ENCODE data around the gene HLA-DOB. TPM values are rescaled to one million over a fixed set of nuclear protein-coding genes. Genes with fewer than 3 reads are reported as not detected.

Gene HLA-DOB
- total and polyA plus RNA-seq, 4 donors = 0.26 to 2.8 (median 0.62) TPM; not detected in 1

DNA sequence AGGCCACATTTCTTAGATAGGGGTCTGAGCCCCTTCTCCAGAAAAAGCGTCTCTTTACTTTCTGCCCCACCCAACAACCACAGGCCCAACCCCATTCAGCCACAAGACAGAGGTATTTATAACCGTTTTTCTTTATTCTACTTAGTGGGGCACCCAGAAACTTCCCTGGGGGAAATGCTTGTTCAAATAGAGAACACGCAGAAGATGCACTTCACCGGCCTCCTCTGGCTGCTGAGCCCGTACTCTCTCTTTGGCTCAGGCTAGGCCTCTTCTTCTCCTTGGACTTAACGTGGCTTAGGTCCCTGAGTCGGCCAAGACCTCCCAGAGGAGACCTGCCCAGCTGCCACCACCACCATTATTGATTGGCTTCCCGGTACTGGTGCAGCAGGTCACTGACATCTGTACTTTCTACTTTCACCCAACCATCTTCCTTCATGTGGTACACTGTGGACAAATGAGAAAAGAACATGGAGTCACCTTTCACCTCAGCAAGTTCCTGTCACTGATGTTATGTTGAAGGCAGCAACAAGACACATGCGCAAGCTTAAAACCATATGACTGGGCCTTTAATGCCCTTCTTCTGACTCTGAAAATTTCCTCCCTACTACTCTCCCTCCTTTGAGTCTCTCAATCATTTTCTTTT, 23.9 kb upstream of the HLA-DOB start:
- no peaks in the 10 kb centered on the region for H3K36me3 ChIP-seq (ENCODE audit: control insufficient read depth in 1 of 2, insufficient read depth in 2 of 2, low read length in 1 of 2)
- ATAC-seq (ENCODE audit: low FRiP score) (no peak), DNase-seq (no peak)
- H3K9me3 ChIP-seq (ENCODE audit: control insufficient read depth, low read length) = no peaks in the 10 kb centered on the region
- intact Hi-C loops (cut with DNase I) = loop anchor here in 1 of 2 donors (5.0 kb wide), 1 partner anchor 132 kb away; no protein-coding TSS in a partner anchor
- H3K4me3 ChIP-seq (ENCODE audit: low read length in 2 of 2) = no peak overlapping the region
- H3K27ac ChIP-seq (ENCODE audit: low read depth in 1 of 2, low read length in 2 of 2) = no peak overlapping the region
- no peaks in the 10 kb centered on the region for H3K27me3 ChIP-seq (ENCODE audit: control insufficient read depth in 1 of 2, insufficient read depth in 2 of 2, low read length in 1 of 2)
- H3K4me1 ChIP-seq (ENCODE audit: control insufficient read depth in 1 of 2, insufficient read depth in 2 of 2, low read length in 2 of 2) = no peaks in the 10 kb centered on the region
- 93 to 94% methylated on average over 9 of the region's 9 CpGs for WGBS, 2 donors

DNA sequence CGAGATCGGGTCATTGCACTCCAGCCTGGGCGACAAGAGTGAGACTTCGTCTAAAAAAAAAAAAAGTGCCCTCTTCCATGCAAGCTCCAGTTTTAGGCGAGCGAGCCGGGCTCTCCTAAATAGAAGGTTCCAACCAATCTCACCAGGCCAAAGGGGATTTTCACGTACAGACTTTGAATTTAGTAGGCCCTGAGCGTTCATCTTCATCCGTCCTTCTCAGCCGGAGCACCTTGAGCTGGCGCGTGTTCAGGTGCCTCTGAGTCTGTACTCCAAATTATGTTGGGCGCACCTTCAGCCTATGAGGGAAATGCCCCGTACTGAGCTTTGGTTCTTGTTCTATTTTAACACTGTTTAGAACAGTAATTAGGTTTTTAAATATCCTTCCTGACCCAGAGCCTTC, 22.6 kb upstream of the HLA-DOB start:
- DNase-seq (no peak), ATAC-seq (ENCODE audit: low FRiP score) (no peak)
- Histone ChIP-seq H3K4me1 (ENCODE audit: control insufficient read depth in 1 of 2, insufficient read depth in 2 of 2, low read length in 2 of 2) (no peaks in the 10 kb centered on the region), H3K9me3 (ENCODE audit: control insufficient read depth, low read length) (no peaks in the 10 kb centered on the region), H3K27me3 (ENCODE audit: control insufficient read depth in 1 of 2, insufficient read depth in 2 of 2, low read length in 1 of 2) (no peaks in the 10 kb centered on the region), H3K36me3 (ENCODE audit: control insufficient read depth in 1 of 2, insufficient read depth in 2 of 2, low read length in 1 of 2) (no peaks in the 10 kb centered on the region), H3K27ac (ENCODE audit: low read depth in 1 of 2, low read length in 2 of 2) (no peak overlapping the region), H3K4me3 (ENCODE audit: low read length in 2 of 2) (no peak overlapping the region)
- 87 to 89% methylated on average over 15 of the region's 15 CpGs for WGBS, 2 donors
- intact Hi-C loops (cut with DNase I) = loop anchor here (1.0 to 2.0 kb wide), 2 partner anchors 15 kb away; partner anchors contain the start of gene PSMB9 (in 2 of the 2)

DNA sequence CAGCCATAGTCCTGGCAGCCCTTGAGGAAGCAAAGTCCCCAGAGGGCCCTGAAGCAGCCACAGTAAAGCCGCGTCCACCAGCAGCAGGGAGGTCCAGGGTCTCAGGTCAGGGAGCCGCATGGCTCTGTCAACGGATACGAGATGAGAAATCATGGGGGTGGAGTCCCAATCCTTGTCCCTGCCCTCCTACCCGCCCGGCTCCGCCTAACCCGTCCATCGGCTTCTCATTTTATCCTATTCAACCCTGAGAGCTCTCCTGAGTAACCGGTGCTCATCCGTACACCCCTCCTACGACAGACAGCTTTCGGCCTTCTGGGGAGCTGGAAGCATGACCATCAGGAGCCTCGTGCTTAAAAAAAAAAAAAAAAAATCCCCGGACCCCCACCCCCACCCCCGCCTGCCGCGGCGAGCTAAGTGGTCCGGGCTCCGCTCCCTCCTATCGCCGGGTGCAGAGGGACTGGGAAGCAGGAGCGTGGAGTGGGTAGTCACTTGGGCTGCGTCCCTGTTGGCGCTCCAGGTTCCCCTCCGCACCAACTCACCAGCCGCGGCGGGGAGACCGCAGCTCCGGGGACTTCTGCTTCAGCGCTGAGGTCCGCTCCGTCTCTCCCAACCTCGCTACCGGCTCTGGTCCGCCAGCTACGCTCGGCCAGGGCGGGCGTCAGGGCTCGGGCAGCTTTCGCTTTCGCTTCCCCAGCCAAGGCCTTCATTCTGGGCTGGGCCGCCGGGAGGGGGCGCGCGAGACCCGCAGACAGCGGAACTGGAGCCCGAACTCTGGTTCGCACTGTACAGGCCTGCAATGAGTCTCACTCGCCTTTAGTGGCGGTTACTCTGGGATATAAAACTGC, 21.5 kb upstream of the HLA-DOB start, which contains the start of gene TAP2:
Gene TAP2, minus strand, starts transcription at position 626 of the 845 bp plus-strand sequence. Its CDS starts 506 bp downstream, at position 120.
- peak; percentile 98 to 99 for DNase-seq
- 0% methylated on average over 54 to 57 of the region's 57 CpGs for whole genome bisulfite sequencing, 2 donors
- intact Hi-C loops (cut with DNase I) = loop anchor here (1.0 to 2.0 kb wide), 2 partner anchors 16 to 30 kb away; partner anchors contain the start of gene PSMB9 (in 1 of the 2)
- Histone ChIP-seq H3K27me3 (ENCODE audit: control insufficient read depth in 1 of 2, insufficient read depth in 2 of 2, low read length in 1 of 2) (no peaks in the 10 kb centered on the region), H3K36me3 (ENCODE audit: control insufficient read depth in 1 of 2, insufficient read depth in 2 of 2, low read length in 1 of 2) (no peaks in the 10 kb centered on the region), H3K4me3 (ENCODE audit: low read length in 2 of 2) (peak within 1 kb of the TSS; percentile 52 to 83), H3K27ac (ENCODE audit: low read depth in 1 of 2, low read length in 2 of 2) (peak within 1 kb of the TSS in 1 of 2 donors; percentile 58), H3K4me1 (ENCODE audit: control insufficient read depth in 1 of 2, insufficient read depth in 2 of 2, low read length in 2 of 2) (no peaks in the 10 kb centered on the region), H3K9me3 (ENCODE audit: control insufficient read depth, low read length) (no peaks in the 10 kb centered on the region)
- peak; percentile 98 for ATAC-seq (ENCODE audit: low FRiP score)

DNA sequence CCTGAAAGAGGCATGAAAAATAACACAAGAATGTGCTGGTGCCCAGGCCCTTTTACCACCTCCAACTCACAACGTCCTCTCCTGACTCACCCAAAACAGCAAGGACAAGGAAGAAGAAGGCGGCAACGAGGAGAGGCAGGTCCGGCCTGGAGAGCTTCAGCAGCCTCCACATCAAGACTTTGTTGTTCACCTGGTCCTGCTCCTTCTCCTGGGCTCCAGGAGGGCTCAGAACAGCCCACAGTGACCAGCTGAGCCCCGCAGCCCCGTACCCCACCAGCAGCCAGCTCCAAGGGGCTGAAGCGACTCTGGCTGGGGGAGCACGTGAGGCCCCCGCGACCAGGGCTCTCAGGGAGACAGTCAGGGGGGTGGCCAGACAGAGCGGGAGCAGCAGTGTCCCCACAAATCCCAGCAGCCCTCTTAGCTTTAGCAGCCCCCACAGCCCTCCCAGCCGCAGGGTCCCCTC, 20.9 kb upstream of the HLA-DOB start:
- 23 to 31% methylated on average over 11 to 12 of the region's 12 CpGs for WGBS, 2 donors
- ATAC-seq (ENCODE audit: low FRiP score) (no peak), DNase-seq (no peak)
- peak overlapping the region; percentile 52 to 83 for H3K4me3 ChIP-seq (ENCODE audit: low read length in 2 of 2)
- no peaks in the 10 kb centered on the region for H3K9me3 ChIP-seq (ENCODE audit: control insufficient read depth, low read length)
- intact Hi-C loops (cut with DNase I) = loop anchor here (1.0 to 2.0 kb wide), 2 partner anchors 17 to 31 kb away; partner anchors contain the start of gene PSMB9 (in 1 of the 2)
- H3K4me1 ChIP-seq (ENCODE audit: control insufficient read depth in 1 of 2, insufficient read depth in 2 of 2, low read length in 2 of 2) = no peaks in the 10 kb centered on the region
- H3K27me3 ChIP-seq (ENCODE audit: control insufficient read depth in 1 of 2, insufficient read depth in 2 of 2, low read length in 1 of 2) = no peaks in the 10 kb centered on the region
- no peaks in the 10 kb centered on the region for H3K36me3 ChIP-seq (ENCODE audit: control insufficient read depth in 1 of 2, insufficient read depth in 2 of 2, low read length in 1 of 2)
- peak overlapping the region in 1 of 2 donors; percentile 58 for H3K27ac ChIP-seq (ENCODE audit: low read depth in 1 of 2, low read length in 2 of 2)

DNA sequence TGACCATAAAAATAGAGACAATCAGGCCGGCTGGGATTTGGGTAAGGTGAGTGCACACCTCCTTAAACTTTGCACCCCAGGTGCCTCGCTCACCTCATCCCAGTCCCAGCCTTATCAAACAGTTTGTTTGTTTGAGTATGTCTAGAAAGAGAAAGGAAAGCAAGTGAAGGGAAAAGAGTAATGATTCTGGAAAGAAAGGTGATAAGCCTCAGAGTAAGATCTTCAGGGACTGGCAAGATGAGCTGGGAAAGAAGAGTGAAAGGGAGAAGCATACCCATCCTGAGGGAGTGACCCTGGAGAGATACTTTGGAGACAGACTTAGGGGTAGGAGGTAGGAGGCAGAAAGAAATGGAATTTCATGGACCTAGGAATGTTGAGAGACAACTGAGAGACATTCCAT, 20.1 kb upstream of the HLA-DOB start:
- no peaks in the 10 kb centered on the region for H3K4me1 ChIP-seq (ENCODE audit: control insufficient read depth in 1 of 2, insufficient read depth in 2 of 2, low read length in 2 of 2)
- no peaks in the 10 kb centered on the region for H3K27me3 ChIP-seq (ENCODE audit: control insufficient read depth in 1 of 2, insufficient read depth in 2 of 2, low read length in 1 of 2)
- no peaks in the 10 kb centered on the region for H3K9me3 ChIP-seq (ENCODE audit: control insufficient read depth, low read length)
- H3K36me3 ChIP-seq (ENCODE audit: control insufficient read depth in 1 of 2, insufficient read depth in 2 of 2, low read length in 1 of 2) = no peaks in the 10 kb centered on the region
- 97 to 98% methylated on average over 2 of the region's 2 CpGs for WGBS, 2 donors
- intact Hi-C loops (cut with DNase I) = no loop called here
- H3K27ac ChIP-seq (ENCODE audit: low read depth in 1 of 2, low read length in 2 of 2) = no peak overlapping the region
- no peak overlapping the region for H3K4me3 ChIP-seq (ENCODE audit: low read length in 2 of 2)
- DNase-seq (no peak), ATAC-seq (ENCODE audit: low FRiP score) (no peak)

DNA sequence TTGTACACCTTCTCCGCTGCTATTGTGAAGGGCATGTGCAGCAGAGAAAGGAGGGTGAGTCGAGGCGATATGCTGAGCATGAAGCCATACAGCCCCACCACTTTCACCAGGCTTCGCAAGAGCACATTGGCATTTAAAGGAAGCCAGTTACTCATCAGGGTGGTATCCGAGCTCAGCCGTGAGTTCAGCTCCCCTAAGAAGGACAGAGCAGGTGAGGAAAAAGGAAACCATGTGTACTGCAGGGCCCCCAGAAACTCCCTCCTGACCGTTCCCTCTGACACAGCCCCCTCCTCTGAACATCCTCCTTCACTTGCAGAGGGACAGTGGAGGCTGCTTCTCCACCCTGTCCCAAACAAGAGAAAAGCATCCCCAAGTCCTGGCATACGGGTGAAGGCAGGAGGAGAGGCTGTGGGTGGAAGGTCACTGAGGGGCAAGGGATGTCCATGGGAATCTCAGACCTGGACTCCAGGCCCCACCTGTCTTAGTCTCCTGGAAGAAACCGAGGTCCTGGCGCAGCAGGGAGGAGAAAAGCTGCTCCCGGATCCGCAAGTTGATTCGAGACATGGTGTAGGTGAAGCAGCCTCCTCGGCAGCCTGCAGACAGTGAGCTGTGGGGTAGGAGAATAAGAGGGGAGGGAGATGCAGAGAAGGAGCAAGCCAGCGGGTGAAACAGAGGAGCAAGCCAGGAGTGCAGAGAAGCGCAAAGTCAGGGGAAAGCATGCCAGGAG, 18.5 kb upstream of the HLA-DOB start:
- no peaks in the 10 kb centered on the region for H3K27me3 ChIP-seq (ENCODE audit: control insufficient read depth in 1 of 2, insufficient read depth in 2 of 2, low read length in 1 of 2)
- no peak overlapping the region for H3K4me3 ChIP-seq (ENCODE audit: low read length in 2 of 2)
- DNase-seq = no peak
- no peaks in the 10 kb centered on the region for H3K9me3 ChIP-seq (ENCODE audit: control insufficient read depth, low read length)
- intact Hi-C loops (cut with DNase I) = no loop called here
- ATAC-seq (ENCODE audit: low FRiP score) = no peak
- 91 to 95% methylated on average over 16 of the region's 16 CpGs for WGBS, 2 donors
- H3K27ac ChIP-seq (ENCODE audit: low read depth in 1 of 2, low read length in 2 of 2) = no peak overlapping the region
- H3K36me3 ChIP-seq (ENCODE audit: control insufficient read depth in 1 of 2, insufficient read depth in 2 of 2, low read length in 1 of 2) = no peaks in the 10 kb centered on the region
- no peaks in the 10 kb centered on the region for H3K4me1 ChIP-seq (ENCODE audit: control insufficient read depth in 1 of 2, insufficient read depth in 2 of 2, low read length in 2 of 2)

DNA sequence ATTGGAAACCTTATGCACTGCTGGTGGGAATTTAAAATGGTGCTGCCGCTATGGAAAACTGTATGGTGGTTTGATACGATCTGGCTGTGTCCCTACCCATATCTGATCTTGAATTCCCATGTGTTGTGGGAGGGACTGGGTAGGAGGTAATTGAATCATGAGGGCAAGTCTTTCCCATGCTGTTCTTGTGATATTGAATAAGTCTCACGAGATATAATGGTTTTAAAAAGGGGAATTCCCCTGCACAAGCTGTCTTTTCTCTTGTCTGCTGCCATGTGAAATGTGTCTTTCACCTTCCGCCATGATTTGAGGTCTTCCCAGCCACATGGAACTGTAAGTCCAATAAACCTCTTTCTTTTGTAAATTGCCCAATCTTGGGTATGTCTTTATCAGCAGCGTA, 16.9 kb upstream of the HLA-DOB start:
- Histone ChIP-seq H3K36me3 (ENCODE audit: control insufficient read depth in 1 of 2, insufficient read depth in 2 of 2, low read length in 1 of 2) (peaks cover 0 to 1% of the 10 kb centered on the region in 2 donors), H3K9me3 (ENCODE audit: control insufficient read depth, low read length) (no peaks in the 10 kb centered on the region), H3K27ac (ENCODE audit: low read depth in 1 of 2, low read length in 2 of 2) (no peak overlapping the region), H3K27me3 (ENCODE audit: control insufficient read depth in 1 of 2, insufficient read depth in 2 of 2, low read length in 1 of 2) (no peaks in the 10 kb centered on the region), H3K4me1 (ENCODE audit: control insufficient read depth in 1 of 2, insufficient read depth in 2 of 2, low read length in 2 of 2) (no peaks in the 10 kb centered on the region), H3K4me3 (ENCODE audit: low read length in 2 of 2) (no peak overlapping the region)
- intact Hi-C loops (cut with DNase I) = loop anchor here in 1 of 2 donors (5.0 kb wide), 1 partner anchor 34 kb away; no protein-coding TSS in a partner anchor
- DNase-seq (no peak), ATAC-seq (ENCODE audit: low FRiP score) (no peak)
- WGBS, 2 donors = 91 to 94% methylated on average over 5 of the region's 5 CpGs

DNA sequence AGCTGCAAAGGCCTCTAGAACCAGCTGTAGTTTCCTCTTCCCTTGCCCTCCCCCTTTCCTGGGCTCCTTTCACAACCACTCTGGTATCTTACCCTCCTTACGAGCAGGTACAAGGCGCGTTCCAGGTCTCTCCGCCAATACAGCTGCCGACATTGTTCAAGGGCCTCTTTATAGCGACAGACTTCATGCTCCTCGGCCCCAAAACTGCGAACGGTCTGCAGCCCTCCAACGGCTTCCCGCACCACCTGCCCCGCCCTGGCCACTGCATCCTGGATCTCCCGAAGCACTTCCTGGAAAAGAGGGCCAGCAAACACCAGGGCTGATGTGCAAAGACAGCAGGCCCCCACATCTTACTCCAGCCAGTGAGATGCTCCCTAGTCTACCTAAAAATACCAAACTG, 15.7 kb upstream of the HLA-DOB start:
- no peaks in the 10 kb centered on the region for H3K9me3 ChIP-seq (ENCODE audit: control insufficient read depth, low read length)
- peaks cover 0 to 2% of the 10 kb centered on the region in 2 donors for H3K36me3 ChIP-seq (ENCODE audit: control insufficient read depth in 1 of 2, insufficient read depth in 2 of 2, low read length in 1 of 2)
- intact Hi-C loops (cut with DNase I) = loop anchor here in 1 of 2 donors (5.0 kb wide), 1 partner anchor 35 kb away; no protein-coding TSS in a partner anchor
- H3K4me3 ChIP-seq (ENCODE audit: low read length in 2 of 2) = no peak overlapping the region
- no peak overlapping the region for H3K27ac ChIP-seq (ENCODE audit: low read depth in 1 of 2, low read length in 2 of 2)
- ATAC-seq (ENCODE audit: low FRiP score) (no peak), DNase-seq (no peak)
- WGBS, 2 donors = 87% methylated on average over 13 of the region's 13 CpGs
- no peaks in the 10 kb centered on the region for H3K4me1 ChIP-seq (ENCODE audit: control insufficient read depth in 1 of 2, insufficient read depth in 2 of 2, low read length in 2 of 2)
- no peaks in the 10 kb centered on the region for H3K27me3 ChIP-seq (ENCODE audit: control insufficient read depth in 1 of 2, insufficient read depth in 2 of 2, low read length in 1 of 2)

Measured in aorta (tissue), 5 donors.